Hepatocyte (in vitro differentiated cells): Measurements from ENCODE around the gene CADPS2. TPM values are rescaled to one million over a fixed set of nuclear protein-coding genes. Genes with fewer than 3 reads are reported as not detected.

Experiments
- DNase-seq: peaks from one replicate; pipeline ENCODE4 v3.0.0-alpha.2; 2016; ENCODE audit warnings: low spot score
- H2AFZ ChIP-seq: fragments of 200-600 bp; sonication (generic); 2 replicates; pipeline ENCODE4 v1.6.0; 2016; ENCODE audit warnings: antibody characterized with exemption, mild to moderate bottlenecking
- H3K27ac ChIP-seq: fragments of 200-600 bp; sonication (generic); 2 replicates; pipeline ENCODE4 v1.5.1; 2016; ENCODE audit warnings: mild to moderate bottlenecking
- H3K27me3 ChIP-seq: fragments of 200-600 bp; sonication (generic); 2 replicates; pipeline ENCODE4 v1.6.1; 2016
- H3K36me3 ChIP-seq: fragments of 200-600 bp; sonication (generic); replicated peaks from 2 replicates; pipeline ENCODE4 v1.5.1; 2016; ENCODE audit warnings: low read depth; ENCODE audit not compliant: insufficient read depth
- H3K4me1 ChIP-seq: fragments of 200-600 bp; sonication (generic); 2 replicates; pipeline ENCODE4 v1.5.1; 2016; ENCODE audit warnings: mild to moderate bottlenecking, moderate library complexity; ENCODE audit not compliant: insufficient read depth
- H3K4me2 ChIP-seq: fragments of 200-600 bp; sonication (generic); 2 replicates; pipeline ENCODE4 v1.6.0; 2016
- H3K4me3 ChIP-seq: fragments of 200-600 bp; sonication (generic); 2 replicates; pipeline ENCODE4 v1.5.1; 2016; ENCODE audit warnings: mild to moderate bottlenecking
- H3K79me2 ChIP-seq: fragments of 200-600 bp; sonication (generic); 2 replicates; pipeline ENCODE4 v1.6.0; 2017; ENCODE audit warnings: mild to moderate bottlenecking
- H3K9me2 ChIP-seq: fragments of 200-600 bp; sonication (generic); replicated peaks from 2 replicates; pipeline ENCODE4 v1.6.0; 2017; ENCODE audit warnings: mild to moderate bottlenecking; ENCODE audit not compliant: insufficient read depth
- H3K9me3 ChIP-seq: fragments of 200-600 bp; sonication (generic); 2 replicates; pipeline ENCODE4 v1.5.1; 2016; ENCODE audit warnings: low read depth, mild to moderate bottlenecking
- H4K20me1 ChIP-seq: fragments of 200-600 bp; sonication (generic); 2 replicates; pipeline ENCODE4 v1.6.0; 2016; ENCODE audit warnings: mild to moderate bottlenecking; ENCODE audit not compliant: insufficient read depth, poor library complexity, severe bottlenecking
- CTCF ChIP-seq: fragments of 200-600 bp; sonication (generic); IDR thresholded peaks from 2 replicates; pipeline ENCODE4 v1.5.1; 2016; ENCODE audit warnings: antibody characterized with exemption, mild to moderate bottlenecking; ENCODE audit not compliant: poor library complexity
- EZH2 ChIP-seq: fragments of 200-600 bp; sonication (generic); IDR thresholded peaks from 2 replicates; pipeline ENCODE4 v1.6.1; 2016; ENCODE audit warnings: antibody characterized with exemption, mild to moderate bottlenecking, borderline replicate concordance
- EZH2phosphoT487 ChIP-seq: fragments of 200-600 bp; sonication (generic); IDR thresholded peaks from one replicate; pipeline ENCODE4 v1.6.1; 2018; ENCODE audit warnings: antibody characterized with exemption, mild to moderate bottlenecking, low read depth, moderate library complexity; ENCODE audit not compliant: unreplicated experiment, severe bottlenecking
- WGBS: methylation state at CpG from one replicate; pipeline ENCODE4 v1.1.6; 2016; ENCODE audit warnings: low lambda C conversion rate; ENCODE audit errors: missing lambda C conversion rate; 5-methylcytosine and 5-hydroxymethylcytosine counted together
- polyA plus RNA-seq: library from polyadenylated mRNA; unstranded; fragments of >200 nt; fragmentation: Nextera tagmentation; extraction: Ambion mirVana; gene quantifications from 2 replicates; pipeline ENCODE4 v1.2.1, GENCODE V29; 2016
- total RNA-seq: library from RNA; depleted of rRNA; stranded (reverse); fragments of >200 nt; gene quantifications from 2 replicates; pipeline ENCODE4 v1.2.3, GENCODE V29; 2014

The CADPS2 gene
- total and polyA plus RNA-seq, 2 experiments from 2014 or later = 15.7 to 37.4 TPM

GRCh38 chr7:122482212-122482611, 404.0 kb downstream of the CADPS2 start:
- Histone ChIP-seq H3K79me2 (no peaks in the 10 kb centered on the region), H3K4me3 (no peak overlapping the region), H2AFZ (no peak overlapping the region), H3K27me3 (no peaks in the 10 kb centered on the region), H3K4me2 (no peak overlapping the region), H3K27ac (no peak overlapping the region), H3K36me3 (no peaks in the 10 kb centered on the region), H3K9me3 (no peaks in the 10 kb centered on the region), H3K4me1 (no peaks in the 10 kb centered on the region), H4K20me1 (no peaks in the 10 kb centered on the region), H3K9me2 (no peaks in the 10 kb centered on the region)
- DNase-seq = no peak
- TF ChIP-seq EZH2 (no peak), EZH2phosphoT487 (no peak), CTCF (no peak)
- 94% methylated on average over 4 of the region's 4 CpGs for WGBS

GRCh38 chr7:122470859-122471258, 415.4 kb downstream of the CADPS2 start:
- Histone ChIP-seq H3K4me3 (no peak overlapping the region), H3K36me3 (no peaks in the 10 kb centered on the region), H3K9me3 (no peaks in the 10 kb centered on the region), H3K4me1 (no peaks in the 10 kb centered on the region), H3K4me2 (no peak overlapping the region), H3K27me3 (no peaks in the 10 kb centered on the region), H3K9me2 (no peaks in the 10 kb centered on the region), H3K79me2 (no peaks in the 10 kb centered on the region), H4K20me1 (no peaks in the 10 kb centered on the region), H2AFZ (no peak overlapping the region), H3K27ac (no peak overlapping the region)
- WGBS = 68% methylated on average over 3 of the region's 3 CpGs
- no peak for DNase-seq
- TF ChIP-seq CTCF = no peak
- no peak for TF ChIP-seq EZH2
- no peak for TF ChIP-seq EZH2phosphoT487

GRCh38 chr7:122468945-122469344, 417.3 kb downstream of the CADPS2 start:
- DNase-seq = no peak
- H3K79me2 ChIP-seq = no peaks in the 10 kb centered on the region
- TF ChIP-seq EZH2 (no peak), CTCF (no peak), EZH2phosphoT487 (no peak)
- no peak overlapping the region for H3K4me3 ChIP-seq
- 77% methylated on average over 2 of the region's 2 CpGs for WGBS
- no peak overlapping the region for H3K27ac ChIP-seq
- no peaks in the 10 kb centered on the region for H3K9me3 ChIP-seq
- no peaks in the 10 kb centered on the region for H3K27me3 ChIP-seq
- no peaks in the 10 kb centered on the region for H3K4me1 ChIP-seq
- H4K20me1 ChIP-seq = no peaks in the 10 kb centered on the region
- H2AFZ ChIP-seq = no peak overlapping the region
- H3K9me2 ChIP-seq = no peaks in the 10 kb centered on the region
- no peaks in the 10 kb centered on the region for H3K36me3 ChIP-seq
- H3K4me2 ChIP-seq = no peak overlapping the region
